Stomach (tissue), 4 donors: ENCODE results near the gene CPA3.

Experiments
- CTCF ChIP-seq, 7 experiments: fragments of 450-650 bp in 4 of 7; fragments of 200-600 bp in 3 of 7; sonication (generic) in 3 of 7; IDR thresholded peaks; one replicate each; pipeline ENCODE4 v1.5.1; 2016 to 2019; ENCODE audit warnings: antibody characterized with exemption in 7 of 7, control low read depth in 2 of 7, mild to moderate bottlenecking in 1 of 7
- POLR2A ChIP-seq, 4 donors: fragments of 450-650 bp; IDR thresholded peaks; one replicate each; pipeline ENCODE4 v1.6.1; 2016; ENCODE audit warnings: antibody characterized with exemption in 4 of 4, control low read depth in 2 of 4, mild to moderate bottlenecking in 1 of 4, moderate library complexity in 1 of 4
- POLR2AphosphoS5 ChIP-seq, 3 donors: sonication (generic); formaldehyde crosslinking; IDR thresholded peaks; one replicate each; pipeline ENCODE4 v1.6.1; 2016; ENCODE audit warnings: antibody characterized with exemption in 3 of 3

DNA sequence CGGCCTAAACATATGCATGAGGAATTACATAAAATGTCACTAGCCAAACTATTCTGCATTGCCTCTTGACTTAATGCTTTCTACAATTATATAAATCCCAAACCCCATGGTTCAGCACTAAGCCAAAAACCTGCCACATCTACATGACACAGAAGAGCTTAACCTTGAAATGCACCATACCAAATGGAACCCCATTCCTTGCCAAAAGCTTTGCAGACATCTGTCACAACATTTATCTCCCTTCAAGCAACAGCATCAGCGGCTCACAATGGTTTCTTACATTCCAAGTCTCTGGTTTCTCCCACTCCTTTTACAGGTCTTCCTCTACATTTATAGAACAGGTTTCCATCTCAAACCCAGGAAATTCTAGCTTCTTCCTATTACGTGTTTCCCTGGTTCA, 67.9 kb downstream of the CPA3 start:
- no peak for TF ChIP-seq CTCF (IDR thresholded peaks at IDR 0.05)
- TF ChIP-seq POLR2AphosphoS5 (IDR thresholded peaks at IDR 0.05): no peak
- no peak for TF ChIP-seq POLR2A (IDR thresholded peaks at IDR 0.05)
